GM21528 (cell line): ENCODE results near the gene ZKSCAN2.

Source experiments
- ATAC-seq: cut with Tn5 transposase; IDR thresholded peaks from one replicate; pipeline ENCODE4 v1.9.1; 2021; ENCODE audit warnings: mild to moderate bottlenecking, moderate library complexity; ENCODE audit not compliant: unreplicated experiment, low FRiP score

The ZKSCAN2 gene

DNA sequence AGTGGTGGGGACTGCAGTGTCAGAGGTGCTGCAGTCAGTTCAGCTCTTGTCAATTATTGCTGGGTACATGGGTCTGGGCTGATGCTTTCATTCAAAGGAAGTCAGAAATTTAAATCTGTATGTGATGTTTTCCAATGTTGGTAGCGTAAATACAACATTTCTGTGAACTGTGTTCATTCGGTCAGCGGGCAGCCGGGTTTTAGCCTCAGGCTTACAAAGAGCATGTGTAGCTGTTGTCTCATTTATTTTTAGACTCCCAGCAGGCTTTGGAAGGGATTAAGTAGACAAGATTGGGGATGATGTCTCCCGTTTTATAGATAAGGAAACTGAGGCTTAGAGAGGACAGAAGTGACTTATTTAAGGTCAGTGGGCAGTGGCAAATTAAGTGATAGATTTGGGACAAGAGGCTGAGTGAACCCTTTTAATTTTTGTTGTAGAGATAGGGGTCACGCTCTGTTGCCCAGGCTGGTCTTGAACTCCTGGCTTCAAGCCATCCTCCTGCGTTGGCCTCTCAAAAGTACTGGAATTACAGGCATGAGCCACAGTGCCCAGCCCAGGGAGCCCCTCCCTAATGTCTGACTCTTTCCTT lies 32.8 kb downstream of the ZKSCAN2 start:
- no peak for ATAC-seq

DNA sequence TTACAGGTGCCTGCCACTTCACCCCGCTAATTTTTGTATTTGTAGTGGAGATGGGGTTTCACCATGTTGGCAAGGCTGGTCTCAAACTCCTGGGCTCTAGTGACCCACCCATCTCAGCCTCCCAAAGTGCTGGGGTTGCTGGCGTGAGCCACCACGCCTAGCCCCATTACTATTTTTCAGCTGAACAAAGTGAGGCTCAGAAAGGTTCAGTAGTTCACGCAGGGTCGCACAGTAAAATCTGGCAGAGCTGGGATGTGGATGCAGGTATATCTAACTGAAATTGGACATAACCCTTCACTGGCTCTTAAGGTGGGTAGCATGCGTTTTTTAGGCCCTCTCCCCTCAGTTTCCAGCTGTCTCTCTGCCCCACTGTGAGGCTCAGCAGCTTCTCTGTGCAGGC lies 33.7 kb downstream of the ZKSCAN2 start:
- ATAC-seq = no peak

DNA sequence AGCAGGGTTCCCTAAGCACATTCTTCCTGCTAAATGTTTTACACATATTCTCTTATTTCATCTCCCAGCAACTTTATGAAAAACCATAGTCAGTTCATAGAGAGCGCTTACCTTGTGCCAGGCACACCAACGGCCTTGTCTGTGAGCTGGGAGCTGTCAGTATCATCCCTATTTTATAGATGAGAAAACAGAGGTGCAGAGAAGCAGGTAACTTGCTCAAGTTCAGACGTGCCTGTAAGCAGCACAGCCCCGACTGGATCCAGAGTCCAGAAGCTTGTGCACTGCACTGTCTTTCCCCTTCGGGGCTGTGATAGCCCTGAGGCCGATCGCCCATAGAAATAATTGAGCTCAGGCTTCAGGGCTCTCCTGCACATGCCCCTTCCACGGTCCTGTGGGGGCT lies 34.7 kb downstream of the ZKSCAN2 start:
- no peak for ATAC-seq

DNA sequence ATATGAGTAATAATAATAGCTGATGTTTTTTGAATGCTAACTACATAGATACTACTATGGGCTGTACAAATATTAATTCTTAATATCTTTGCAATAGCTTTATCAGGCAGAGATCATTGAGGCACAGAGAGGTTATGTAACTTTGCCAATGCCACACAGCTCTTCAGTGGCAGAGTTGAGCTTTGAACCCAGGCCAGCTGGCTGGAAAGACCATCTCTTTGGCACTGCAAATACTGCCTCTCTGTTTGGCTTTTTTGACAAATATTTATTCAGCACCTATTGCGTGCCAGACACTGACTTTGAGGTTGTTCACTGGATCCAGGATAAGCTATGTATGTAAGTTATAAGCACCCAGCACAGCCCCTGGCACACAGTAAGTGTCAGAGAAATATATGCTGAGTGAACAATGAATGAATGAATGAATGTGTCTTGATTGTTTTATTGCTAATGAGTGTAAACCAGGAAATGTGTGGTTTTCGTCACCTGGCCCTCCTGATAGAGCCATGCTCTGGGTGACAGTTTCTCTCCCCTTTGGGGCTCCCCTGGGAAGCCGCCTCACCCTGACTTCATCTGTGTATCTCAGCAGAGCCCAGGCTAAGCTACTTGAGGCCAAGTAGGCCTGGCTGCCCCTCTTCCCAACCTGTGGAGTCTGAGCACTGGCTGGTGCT lies 38.4 kb downstream of the ZKSCAN2 start:
- no peak for ATAC-seq

DNA sequence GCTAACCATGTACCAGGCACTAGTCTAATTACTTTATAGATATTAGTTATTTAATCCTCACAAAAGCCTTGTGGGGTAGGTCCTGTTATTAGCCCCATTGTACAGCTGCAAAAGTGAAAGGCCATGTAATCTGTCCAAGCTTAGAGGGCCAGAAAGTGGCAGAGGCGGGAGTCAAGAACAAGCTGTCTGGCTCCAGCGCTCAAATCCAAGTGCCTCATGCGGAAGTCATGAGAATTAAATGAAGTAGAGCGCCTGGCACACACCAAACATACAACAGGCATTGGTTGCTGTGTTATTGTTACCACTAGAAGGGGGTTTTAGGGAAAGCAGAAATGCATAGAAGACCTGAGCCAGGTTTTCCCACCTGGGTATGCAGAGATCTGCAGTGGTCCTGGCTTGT lies 39.7 kb downstream of the ZKSCAN2 start:
- ATAC-seq = no peak

DNA sequence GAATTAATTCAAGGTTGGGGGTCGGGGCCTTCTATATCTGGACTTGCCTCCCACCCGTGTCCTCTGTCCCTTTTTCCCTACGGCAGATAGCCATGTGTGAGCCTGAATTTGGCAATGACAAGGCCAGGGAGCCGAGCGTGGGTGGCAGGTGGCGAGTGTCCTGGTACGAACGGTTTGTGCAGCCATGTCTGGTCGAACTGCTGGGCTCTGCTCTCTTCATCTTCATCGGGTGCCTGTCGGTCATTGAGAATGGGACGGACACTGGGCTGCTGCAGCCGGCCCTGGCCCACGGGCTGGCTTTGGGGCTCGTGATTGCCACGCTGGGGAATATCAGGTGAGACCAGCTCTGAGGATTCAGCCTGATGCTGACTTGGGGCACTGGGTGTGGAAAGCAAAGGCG lies 40.5 kb downstream of the ZKSCAN2 start:
- ATAC-seq = no peak

DNA sequence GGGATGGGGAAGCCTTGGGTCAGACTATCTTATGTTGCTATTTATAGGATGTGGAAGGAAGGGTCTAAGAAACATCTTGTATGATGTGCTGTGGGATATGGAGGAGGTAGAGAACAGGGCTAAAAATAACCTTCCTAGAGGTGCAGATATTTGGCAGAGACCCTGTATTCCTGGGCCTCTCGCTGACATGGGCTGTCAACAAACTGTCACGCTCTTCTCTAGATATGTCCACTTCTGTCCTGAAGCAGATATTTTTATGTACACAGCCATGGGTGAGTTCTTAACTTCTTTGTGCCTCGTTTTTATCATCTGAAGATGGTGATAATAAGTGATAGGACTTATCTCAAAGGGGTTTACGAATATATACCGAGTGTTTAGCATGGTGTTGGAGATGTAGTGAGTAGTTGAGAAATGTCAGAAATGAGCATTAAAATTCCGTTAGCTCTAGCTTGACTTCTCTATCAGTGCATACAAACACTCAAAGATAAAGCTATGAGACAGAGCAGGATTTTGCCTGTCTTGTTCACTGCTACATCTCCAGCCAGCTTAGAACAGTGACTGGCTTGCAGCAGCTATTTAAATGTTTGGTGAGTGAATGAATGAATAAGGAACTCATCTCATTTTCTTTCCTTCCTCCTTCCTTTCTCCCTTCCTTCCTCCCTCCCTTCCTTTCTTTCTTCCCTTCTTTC lies 43.8 kb downstream of the ZKSCAN2 start:
- ATAC-seq = no peak

DNA sequence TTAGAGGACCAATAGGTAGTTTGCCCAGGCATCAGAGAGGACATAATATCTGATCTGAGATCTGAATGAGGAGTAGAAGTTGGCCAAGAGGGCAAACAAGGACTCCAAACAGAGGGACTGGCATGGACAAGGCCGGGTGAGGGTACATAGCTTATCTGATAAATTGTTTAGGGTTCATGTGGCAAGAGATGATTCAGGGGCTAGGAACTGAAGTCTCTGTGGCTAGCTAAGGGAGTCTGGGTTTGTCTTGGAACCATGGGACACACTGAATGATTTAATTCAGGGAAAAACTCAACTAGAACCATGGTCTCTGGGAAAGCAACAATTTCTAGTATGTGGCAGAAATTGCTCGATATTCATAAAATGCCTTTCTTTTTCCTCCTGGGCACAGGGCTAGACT lies 45.0 kb downstream of the ZKSCAN2 start:
- ATAC-seq = no peak

DNA sequence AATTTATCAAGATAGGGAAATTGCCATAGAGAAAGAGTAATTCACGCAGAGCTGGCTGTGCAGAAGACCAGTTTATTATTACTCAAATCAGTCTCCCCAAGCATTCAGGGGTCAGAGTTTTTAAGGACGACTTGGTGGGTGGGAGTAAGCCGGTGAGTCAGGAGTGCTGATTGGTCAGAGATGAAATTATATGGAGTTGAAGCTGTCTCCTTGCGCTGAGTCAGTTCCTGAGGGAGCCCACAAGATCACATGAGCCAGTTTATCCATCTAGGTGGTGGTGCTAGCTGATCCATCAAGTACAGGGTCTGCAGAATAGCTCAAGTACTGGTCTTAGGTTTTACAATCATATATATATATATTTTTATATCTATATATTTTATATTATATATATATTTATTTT lies 46.9 kb downstream of the ZKSCAN2 start:
- ATAC-seq = no peak

DNA sequence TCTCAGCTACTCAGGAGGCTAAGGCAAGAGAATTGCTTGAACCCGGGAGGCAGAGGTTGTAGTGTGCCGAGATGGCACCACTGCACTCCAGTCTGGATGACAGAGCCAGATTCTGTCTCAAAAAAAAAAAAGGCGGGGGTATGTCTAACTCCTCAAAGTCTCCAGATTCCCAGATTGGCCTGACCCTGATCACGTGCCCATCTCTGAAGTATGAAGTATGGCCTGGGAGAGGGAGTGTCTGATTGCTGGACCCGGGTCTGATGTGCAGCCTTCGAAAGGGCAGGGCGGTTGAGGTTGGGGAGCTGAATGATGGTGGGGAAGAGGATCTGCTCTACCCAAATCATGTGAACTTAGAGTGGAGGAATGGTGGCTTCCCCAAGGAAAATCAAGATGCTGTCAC lies 58.2 kb downstream of the ZKSCAN2 start:
- ATAC-seq = no peak

DNA sequence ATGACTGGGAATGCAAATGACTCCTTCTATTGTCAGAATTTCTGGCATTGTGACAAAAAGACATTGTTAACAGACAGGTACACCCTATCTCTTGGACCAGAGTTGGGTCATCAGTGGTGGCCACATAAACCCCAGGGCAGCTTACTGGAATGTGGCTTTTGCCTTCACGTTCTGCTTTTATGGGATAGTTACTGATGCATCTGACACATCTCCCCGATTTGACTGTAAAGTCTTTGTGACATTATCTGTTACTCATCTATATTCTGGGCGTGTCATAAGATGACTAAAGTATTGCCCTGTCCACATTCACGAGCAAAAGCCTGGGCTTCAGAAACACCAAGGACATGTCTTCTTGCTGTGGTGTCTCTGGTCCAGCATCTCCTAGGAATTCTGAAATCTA lies 59.6 kb downstream of the ZKSCAN2 start:
- no peak for ATAC-seq

DNA sequence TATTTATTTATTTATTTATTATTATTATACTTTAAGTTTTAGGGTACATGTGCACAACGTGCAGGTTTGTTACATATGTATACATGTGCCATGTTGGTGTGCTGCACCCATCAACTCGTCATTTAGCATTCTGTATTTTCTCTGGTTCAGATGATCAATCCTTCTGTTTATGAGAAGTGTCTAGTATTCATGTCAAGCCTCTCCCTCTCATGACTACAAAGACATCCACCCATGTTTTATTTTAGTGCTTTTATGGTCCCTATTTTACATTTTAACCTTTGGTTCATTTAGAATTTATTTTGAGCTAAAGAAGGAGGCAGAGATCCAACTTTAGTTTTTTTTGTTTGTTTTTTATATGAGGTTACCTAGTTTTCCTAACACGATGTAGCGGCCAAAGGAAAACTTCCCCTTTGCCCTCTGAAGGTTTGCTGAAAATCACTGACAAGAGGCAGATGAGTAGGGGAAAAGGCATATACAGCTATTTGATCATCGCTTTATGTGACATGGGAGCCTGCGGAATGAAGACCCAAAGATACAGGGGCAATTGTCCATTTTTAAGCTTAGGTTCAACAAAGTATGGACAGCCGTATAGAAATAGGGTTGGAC lies 63.3 kb downstream of the ZKSCAN2 start:
- no peak for ATAC-seq

DNA sequence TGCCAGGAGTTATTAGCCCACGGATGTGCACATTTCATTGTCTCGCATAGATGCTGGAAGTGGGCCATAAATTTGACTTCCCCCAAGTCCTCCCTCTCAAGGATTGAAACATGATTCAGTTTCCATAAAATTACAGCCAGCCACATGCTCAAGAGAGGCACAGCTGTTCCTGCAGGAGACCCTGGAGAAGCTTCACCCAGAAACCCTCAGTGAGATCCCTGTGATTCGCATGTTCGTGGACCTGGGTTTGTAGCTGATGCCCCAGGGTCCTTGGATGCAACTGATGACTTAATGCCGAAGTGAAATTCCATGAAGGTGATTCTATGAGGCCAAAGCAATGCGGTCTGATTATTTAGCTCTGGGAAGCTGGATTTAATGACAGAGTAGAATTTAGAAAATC lies 65.5 kb downstream of the ZKSCAN2 start:
- no peak for ATAC-seq

DNA sequence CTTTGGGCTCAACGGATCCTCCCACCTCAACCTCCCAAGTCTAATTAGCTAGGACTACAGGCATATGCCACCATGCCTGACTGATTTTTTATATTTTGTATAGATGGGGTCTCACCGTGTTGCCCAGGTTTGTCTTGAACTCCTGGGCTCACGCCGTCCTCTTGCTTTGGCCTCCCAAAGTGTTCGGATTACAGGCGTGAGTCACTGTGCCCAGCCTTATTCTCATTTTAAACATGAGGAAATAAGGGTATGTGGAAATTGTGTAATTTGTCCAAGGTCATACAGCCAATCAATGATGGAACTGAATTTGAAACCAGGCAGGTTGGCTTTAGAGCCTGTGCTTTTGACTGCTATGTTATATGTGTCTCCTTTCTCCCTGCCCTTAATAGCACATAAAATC lies 68.3 kb downstream of the ZKSCAN2 start:
- ATAC-seq = no peak

DNA sequence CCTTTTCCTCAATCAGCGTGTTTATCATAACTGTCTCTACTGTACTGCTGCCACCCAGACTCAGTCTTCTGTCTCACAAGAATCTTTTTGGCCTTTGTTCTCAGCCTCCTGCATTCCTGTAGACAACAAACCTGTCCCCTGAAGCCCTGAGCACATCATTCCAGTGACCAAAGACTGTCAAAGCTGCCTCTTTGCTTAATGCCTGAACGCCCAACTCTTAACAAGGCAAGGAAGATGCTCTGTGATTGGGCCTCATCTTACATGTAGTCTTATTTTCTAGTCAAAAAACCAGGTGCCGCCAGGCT lies 70.2 kb downstream of the ZKSCAN2 start:
- no peak for ATAC-seq
